Ascending aorta (tissue), 2 donors: Measurements from ENCODE around the gene CDK18. TPM values are rescaled to one million over a fixed set of nuclear protein-coding genes. Genes with fewer than 3 reads are reported as not detected.
A peak's percentile ranks its signal among the peaks of the same experiment; 100 is the strongest.

Source experiments
- DNase-seq, 2 donors: peaks; one replicate each; pipeline ENCODE4 v3.0.0-alpha.2; 2019; ENCODE audit warnings: low spot score in 2 of 2
- H3K27ac ChIP-seq, 2 donors: fragments of 200-600 bp; sonication (generic); one replicate each; pipeline ENCODE4 v1.5.1; 2016 to 2017; ENCODE audit warnings: mild to moderate bottlenecking in 1 of 2
- H3K27me3 ChIP-seq: fragments of 200-600 bp; sonication (generic); one replicate; pipeline ENCODE4 v1.5.1; 2017
- H3K36me3 ChIP-seq, 2 donors: fragments of 200-600 bp; sonication (generic); one replicate each; pipeline ENCODE4 v1.5.1; 2016
- H3K4me1 ChIP-seq, 2 donors: fragments of 200-600 bp; sonication (generic); one replicate each; pipeline ENCODE4 v1.5.1; 2016 to 2017; ENCODE audit warnings: mild to moderate bottlenecking in 1 of 2
- H3K4me3 ChIP-seq, 2 donors: fragments of 200-600 bp; sonication (generic); one replicate each; pipeline ENCODE4 v1.5.1; 2016 to 2017; ENCODE audit warnings: mild to moderate bottlenecking in 1 of 2
- H3K9me3 ChIP-seq, 2 donors: fragments of 200-600 bp; sonication (generic); one replicate each; pipeline ENCODE4 v1.5.1; 2016
- intact Hi-C: fragments of 100-400 bp; cut with DNase I; formaldehyde crosslinking; loops from one replicate; pipeline ENCODE4 v1.15.1; 2023
- total RNA-seq: library from RNA; depleted of rRNA; stranded (reverse); fragments of >200 nt; gene quantifications from one replicate; pipeline ENCODE4 v1.1.0, GENCODE V29; 2016
- TF ChIP-seq, protein P1 (sequence below), 3 experiments: fragments of 200-600 bp in 2 of 3; fragments of 450-650 bp in 1 of 3; sonication (generic) in 2 of 3; IDR thresholded peaks; one replicate each; pipeline ENCODE4 v1.5.1; 2016 to 2019; ENCODE audit warnings: antibody characterized with exemption in 3 of 3, mild to moderate bottlenecking in 1 of 3, moderate library complexity in 1 of 3

CDK18 gene
- total RNA-seq, 1 donor from 2014 or later, result 70.0 TPM

DNA sequence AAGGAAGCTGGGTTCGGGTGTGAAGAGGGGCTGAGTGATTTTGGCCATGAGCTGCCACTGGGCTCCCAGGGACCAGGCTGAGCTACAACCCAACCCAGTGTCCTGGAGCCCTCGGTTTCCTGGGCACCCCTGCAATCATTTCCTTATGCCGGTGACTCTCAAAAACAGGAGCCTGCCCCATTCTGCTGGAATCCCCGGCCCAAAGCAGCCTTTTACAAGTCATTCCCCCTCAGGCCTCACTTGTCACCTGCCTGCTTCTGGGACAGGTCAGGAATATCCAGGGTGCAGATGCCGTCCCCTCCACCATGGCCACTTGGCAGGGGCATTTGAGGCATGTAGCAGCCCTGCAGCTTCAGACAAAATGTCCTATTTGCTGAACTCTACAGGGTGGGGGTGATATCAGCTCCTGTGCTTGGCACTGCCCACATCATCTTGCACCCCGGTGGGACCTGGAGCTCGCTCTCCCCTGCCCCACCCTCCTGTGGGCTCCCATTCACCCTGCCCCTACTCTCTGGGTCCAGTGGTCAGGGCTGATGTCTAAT lies 30.0 kb downstream of the CDK18 start:
- intact Hi-C loops, result no loop called here
- peak in 1 of 2 donors; percentile 53 for DNase-seq

DNA sequence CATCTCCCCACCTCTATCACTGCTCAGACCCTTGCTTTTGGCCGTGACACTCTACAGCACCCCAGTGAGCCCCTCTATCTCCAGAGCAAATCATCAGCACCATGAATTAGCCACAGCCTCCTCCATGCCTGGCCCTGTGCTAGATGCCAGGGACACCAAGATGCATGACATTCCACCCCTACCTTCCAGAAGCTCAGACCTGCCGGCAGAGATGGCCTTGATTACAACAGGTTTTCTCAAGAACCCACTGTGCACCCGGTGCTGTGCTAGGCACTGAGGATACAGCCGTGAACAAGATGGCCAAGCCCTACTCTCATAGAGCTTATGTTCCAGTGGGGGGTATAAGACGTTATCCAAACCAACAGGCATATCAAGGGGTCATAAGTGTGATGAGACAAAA lies 30.6 kb downstream of the CDK18 start:
- H3K4me3 ChIP-seq, result no peak overlapping the region
- peak in 1 of 2 donors; percentile 59 for DNase-seq
- H3K27ac ChIP-seq, result no peak overlapping the region
- H3K36me3 ChIP-seq, result peaks cover 14 to 21% of the 10 kb centered on the region in 2 donors
- H3K9me3 ChIP-seq, result no peaks in the 10 kb centered on the region
- no peaks in the 10 kb centered on the region for H3K4me1 ChIP-seq
- TF ChIP-seq, protein P1, sequence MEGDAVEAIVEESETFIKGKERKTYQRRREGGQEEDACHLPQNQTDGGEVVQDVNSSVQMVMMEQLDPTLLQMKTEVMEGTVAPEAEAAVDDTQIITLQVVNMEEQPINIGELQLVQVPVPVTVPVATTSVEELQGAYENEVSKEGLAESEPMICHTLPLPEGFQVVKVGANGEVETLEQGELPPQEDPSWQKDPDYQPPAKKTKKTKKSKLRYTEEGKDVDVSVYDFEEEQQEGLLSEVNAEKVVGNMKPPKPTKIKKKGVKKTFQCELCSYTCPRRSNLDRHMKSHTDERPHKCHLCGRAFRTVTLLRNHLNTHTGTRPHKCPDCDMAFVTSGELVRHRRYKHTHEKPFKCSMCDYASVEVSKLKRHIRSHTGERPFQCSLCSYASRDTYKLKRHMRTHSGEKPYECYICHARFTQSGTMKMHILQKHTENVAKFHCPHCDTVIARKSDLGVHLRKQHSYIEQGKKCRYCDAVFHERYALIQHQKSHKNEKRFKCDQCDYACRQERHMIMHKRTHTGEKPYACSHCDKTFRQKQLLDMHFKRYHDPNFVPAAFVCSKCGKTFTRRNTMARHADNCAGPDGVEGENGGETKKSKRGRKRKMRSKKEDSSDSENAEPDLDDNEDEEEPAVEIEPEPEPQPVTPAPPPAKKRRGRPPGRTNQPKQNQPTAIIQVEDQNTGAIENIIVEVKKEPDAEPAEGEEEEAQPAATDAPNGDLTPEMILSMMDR (IDR thresholded peaks at IDR 0.05), result no peak
- no peaks in the 10 kb centered on the region for H3K27me3 ChIP-seq
- intact Hi-C loops, result no loop called here

More for the DNA sequence above, 30.0 kb downstream of the CDK18 start:
- Histone ChIP-seq H3K36me3 (peaks cover 14 to 25% of the 10 kb centered on the region in 2 donors), H3K27me3 (no peaks in the 10 kb centered on the region), H3K4me3 (no peak overlapping the region), H3K4me1 (no peaks in the 10 kb centered on the region), H3K27ac (no peak overlapping the region), H3K9me3 (no peaks in the 10 kb centered on the region)
- TF ChIP-seq, protein P1 (IDR thresholded peaks at IDR 0.05), result no peak

DNA sequence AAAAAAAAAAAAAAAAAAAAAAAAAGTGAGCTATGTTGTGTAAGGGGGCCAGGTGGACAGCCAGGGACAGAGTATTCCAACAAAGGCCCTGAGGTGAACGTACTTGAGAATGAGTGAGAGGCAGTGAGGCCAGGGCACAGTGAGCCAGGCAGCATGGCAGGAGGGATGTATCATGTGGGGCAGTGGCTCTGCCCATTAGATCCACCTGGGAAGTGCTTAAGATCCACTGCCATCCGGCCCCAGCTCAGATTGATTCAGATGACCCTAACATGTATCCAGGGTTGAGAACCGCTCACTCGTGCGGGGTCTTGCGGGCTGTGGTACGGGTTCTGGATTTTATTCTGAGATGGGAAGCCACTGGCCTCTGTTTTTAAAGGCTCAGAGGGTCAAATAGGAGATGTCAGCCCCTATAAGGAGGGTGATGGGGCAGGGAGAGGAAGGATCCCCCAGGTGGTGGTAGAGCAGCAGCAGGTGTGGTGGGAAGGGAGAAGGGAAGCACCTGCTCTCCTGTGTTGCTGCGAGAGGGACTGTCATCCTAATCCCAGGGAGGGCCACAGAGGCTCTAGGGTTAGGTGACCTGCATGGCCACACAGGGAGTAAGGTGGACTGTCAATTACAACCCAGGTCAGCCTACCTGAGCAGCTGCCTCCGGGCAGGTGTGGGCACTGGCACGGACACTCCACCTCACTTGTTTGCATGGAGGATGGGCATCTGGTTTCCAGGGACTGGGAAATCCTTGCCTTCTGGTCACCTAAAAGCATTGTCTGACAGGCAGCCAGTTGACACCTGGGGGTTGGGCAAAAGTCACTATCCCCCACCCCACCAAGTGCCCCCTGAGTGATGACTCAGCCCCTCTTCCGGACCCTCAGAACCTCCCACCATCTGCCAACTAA lies 31.6 kb downstream of the CDK18 start:
- peak in 1 of 2 donors; percentile 47 for DNase-seq
- no peak overlapping the region for H3K4me3 ChIP-seq
- no peaks in the 10 kb centered on the region for H3K4me1 ChIP-seq
- TF ChIP-seq, protein P1 (IDR thresholded peaks at IDR 0.05), result no peak
- H3K27ac ChIP-seq, result peak overlapping the region in 1 of 2 donors; percentile 50
- H3K27me3 ChIP-seq, result no peaks in the 10 kb centered on the region
- H3K36me3 ChIP-seq, result peaks cover 11 to 12% of the 10 kb centered on the region in 2 donors
- intact Hi-C loops, result no loop called here
- no peaks in the 10 kb centered on the region for H3K9me3 ChIP-seq

DNA sequence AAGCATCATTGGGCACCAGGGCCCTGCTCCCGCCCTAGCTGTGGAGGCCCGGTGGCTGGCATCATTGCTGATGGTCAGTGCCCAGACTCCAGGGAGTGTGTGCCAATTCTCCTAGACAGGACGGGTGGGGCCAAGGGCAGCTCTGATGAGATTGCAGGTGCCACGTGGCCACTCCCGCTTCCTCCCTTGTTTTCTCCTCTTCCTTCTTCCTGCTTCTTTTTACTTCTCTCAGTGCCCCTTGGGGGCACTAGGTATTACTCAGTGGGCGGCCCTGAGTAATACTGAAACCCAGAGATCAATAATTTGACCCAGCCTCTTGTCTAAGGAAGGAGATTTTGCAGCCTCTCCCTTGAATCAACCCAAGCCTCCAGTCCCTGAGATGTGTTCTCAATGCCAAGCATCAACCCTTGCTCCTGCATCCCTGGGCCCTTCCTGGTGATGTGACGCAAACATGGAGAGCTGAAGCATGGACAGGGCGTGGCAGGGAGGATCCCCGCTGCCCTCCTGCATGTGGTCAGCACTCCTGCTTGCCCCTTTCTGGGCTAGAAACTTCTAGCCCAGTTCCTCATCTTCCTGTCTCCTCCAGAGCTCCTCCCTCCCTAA lies 32.4 kb downstream of the CDK18 start:
- no peaks in the 10 kb centered on the region for H3K27me3 ChIP-seq
- TF ChIP-seq, protein P1 (IDR thresholded peaks at IDR 0.05), result no peak

DNA sequence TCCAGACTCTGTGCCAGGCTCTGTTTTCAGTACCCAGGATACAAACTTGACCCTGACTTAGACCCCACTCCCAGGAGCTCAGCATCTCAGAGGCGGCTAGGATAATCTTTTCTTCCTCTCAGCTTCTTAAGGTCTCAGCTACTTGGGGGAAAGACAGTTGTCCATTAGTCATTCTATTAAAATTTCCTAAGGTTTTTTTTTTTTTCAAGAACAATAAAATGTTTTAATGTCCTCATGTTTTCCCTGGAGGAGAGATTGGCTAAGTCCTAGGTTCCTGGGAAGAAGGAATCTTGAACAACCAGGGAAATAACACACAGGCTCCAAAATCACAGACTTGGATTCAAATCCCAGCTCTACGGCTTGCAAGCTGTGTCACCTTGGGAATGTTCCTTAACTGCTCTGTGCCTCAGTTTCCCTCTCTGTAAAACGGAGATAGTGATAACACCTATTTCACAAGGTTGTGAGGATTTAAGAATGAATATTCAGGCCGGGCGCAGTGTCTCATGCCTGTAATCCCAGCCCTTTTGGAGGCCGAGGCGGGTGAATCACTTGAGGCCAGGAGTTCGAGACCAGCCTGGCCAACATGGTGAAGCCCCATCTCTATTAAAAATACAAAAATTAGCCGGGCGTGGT lies 33.0 kb downstream of the CDK18 start:
- H3K4me3 ChIP-seq, result no peak overlapping the region
- no peaks in the 10 kb centered on the region for H3K9me3 ChIP-seq
- peak overlapping the region in 1 of 2 donors; percentile 50 for H3K27ac ChIP-seq
- no peaks in the 10 kb centered on the region for H3K4me1 ChIP-seq
- H3K36me3 ChIP-seq, result no peaks in the 10 kb centered on the region
- no peaks in the 10 kb centered on the region for H3K27me3 ChIP-seq
- peak in 1 of 2 donors; percentile 44 for DNase-seq
- TF ChIP-seq, protein P1 (IDR thresholded peaks at IDR 0.05), result no peak
- intact Hi-C loops, result no loop called here

More for the DNA sequence above, 32.4 kb downstream of the CDK18 start:
- H3K36me3 ChIP-seq, result peaks cover 5% of the 10 kb centered on the region in 2 donors
- H3K4me3 ChIP-seq, result no peak overlapping the region
- H3K4me1 ChIP-seq, result no peaks in the 10 kb centered on the region
- peak overlapping the region; percentile 44 to 50 for H3K27ac ChIP-seq
- intact Hi-C loops, result no loop called here
- no peaks in the 10 kb centered on the region for H3K9me3 ChIP-seq
- peak in 1 of 2 donors; percentile 65 for DNase-seq
